HepG2 (cell line): Measurements from ENCODE around the gene NPB. TPM values are rescaled to one million over a fixed set of nuclear protein-coding genes. Genes with fewer than 3 reads are reported as not detected.

Experiments used
- ATAD3A ChIP-seq: sonication (generic); formaldehyde crosslinking; IDR thresholded peaks from 2 replicates; pipeline ENCODE4 v1.4.0; 2020; ENCODE audit warnings: missing genetic modification reagents
- ELF1 ChIP-seq: sonication (generic); formaldehyde crosslinking; IDR thresholded peaks from 2 replicates; pipeline ENCODE4 v1.4.0; 2020; ENCODE audit warnings: missing genetic modification reagents
- ELK4 ChIP-seq: sonication (generic); formaldehyde crosslinking; IDR thresholded peaks from 2 replicates; pipeline ENCODE4 v1.9.0; 2021; ENCODE audit warnings: missing genetic modification reagents, borderline replicate concordance
- FOSL1 ChIP-seq: sonication (generic); formaldehyde crosslinking; IDR thresholded peaks from 2 replicates; pipeline ENCODE4 v1.9.0; 2021; ENCODE audit warnings: missing genetic modification reagents, borderline replicate concordance
- GZF1 ChIP-seq: sonication (generic); formaldehyde crosslinking; IDR thresholded peaks from 2 replicates; pipeline ENCODE4 v1.5.1; 2020; ENCODE audit warnings: mild to moderate bottlenecking, missing genetic modification reagents
- IRF9 ChIP-seq: sonication (generic); formaldehyde crosslinking; IDR thresholded peaks from 2 replicates; pipeline ENCODE4 v1.8.0; 2022; ENCODE audit warnings: missing genetic modification reagents, mild to moderate bottlenecking, borderline replicate concordance
- ISX ChIP-seq: sonication (generic); formaldehyde crosslinking; conservative IDR thresholded peaks from 2 replicates; pipeline ENCODE4 v1.5.0; 2020; ENCODE audit warnings: missing genetic modification reagents
- MXD3 ChIP-seq: IDR thresholded peaks from 2 replicates; pipeline ENCODE4 v1.6.1; 2016; ENCODE audit warnings: mild to moderate bottlenecking, missing biosample characterization, missing genetic modification reagents
- NAIF1 ChIP-seq: sonication (generic); formaldehyde crosslinking; IDR thresholded peaks from 2 replicates; pipeline ENCODE4 v1.5.0; 2020; ENCODE audit warnings: mild to moderate bottlenecking, missing genetic modification reagents, borderline replicate concordance
- NFATC3 ChIP-seq: sonication (generic); formaldehyde crosslinking; IDR thresholded peaks from 2 replicates; pipeline ENCODE4 v1.5.1; 2020; ENCODE audit warnings: mild to moderate bottlenecking, missing genetic modification reagents
- PHF20 ChIP-seq: sonication (generic); formaldehyde crosslinking; IDR thresholded peaks from 2 replicates; pipeline ENCODE4 v1.5.0; 2020; ENCODE audit warnings: mild to moderate bottlenecking, missing genetic modification reagents
- RXRA ChIP-seq: sonication (generic); formaldehyde crosslinking; IDR thresholded peaks from 2 replicates; pipeline ENCODE4 v1.5.1; 2020; ENCODE audit warnings: missing genetic modification reagents
- THAP7 ChIP-seq: sonication (generic); formaldehyde crosslinking; IDR thresholded peaks from 2 replicates; pipeline ENCODE4 v1.8.1; 2023; ENCODE audit warnings: mild to moderate bottlenecking, missing genetic modification reagents
- ZBTB2 ChIP-seq: sonication (generic); formaldehyde crosslinking; IDR thresholded peaks from 2 replicates; pipeline ENCODE4 v1.8.0; 2022; ENCODE audit warnings: low read depth, missing genetic modification reagents
- ZFAT ChIP-seq: sonication (generic); formaldehyde crosslinking; conservative IDR thresholded peaks from 2 replicates; pipeline ENCODE4 v1.8.1; 2023; ENCODE audit warnings: missing genetic modification reagents, inconsistent platforms
- ZGPAT ChIP-seq: IDR thresholded peaks from 2 replicates; pipeline ENCODE4 v1.6.1; 2016; ENCODE audit warnings: mild to moderate bottlenecking
- ZMYM2 ChIP-seq: sonication (generic); formaldehyde crosslinking; IDR thresholded peaks from 2 replicates; pipeline ENCODE4 v1.8.0; 2022; ENCODE audit warnings: mild to moderate bottlenecking, missing genetic modification reagents
- ZNF101 ChIP-seq: sonication (generic); formaldehyde crosslinking; IDR thresholded peaks from 2 replicates; pipeline ENCODE4 v1.4.0; 2020; ENCODE audit warnings: mild to moderate bottlenecking, low read depth, missing genetic modification reagents, borderline replicate concordance
- ZNF296 ChIP-seq: sonication (generic); formaldehyde crosslinking; conservative IDR thresholded peaks from 2 replicates; pipeline ENCODE4 v1.5.0; 2020; ENCODE audit warnings: mild to moderate bottlenecking, missing genetic modification reagents
- ZNF615 ChIP-seq: sonication (generic); formaldehyde crosslinking; IDR thresholded peaks from 2 replicates; pipeline ENCODE4 v1.5.0; 2020; ENCODE audit warnings: mild to moderate bottlenecking, missing genetic modification reagents, borderline replicate concordance
- polyA plus RNA-seq, 8 experiments: library from polyadenylated mRNA; depleted of rRNA in 3 of 8; stranded (reverse) in 7 of 8; unstranded in 1 of 8; fragments of >200 nt; fragmentation: Illumina TruSeq in 4 of 8; extraction: Trizol in 4 of 8; gene quantifications; 2 replicates each; pipeline versions ENCODE4 v1.2.1 to v1.2.3, GENCODE V29; 2011 to 2016; ENCODE audit warnings: low read depth in 4 of 8, missing spikeins in 1 of 8, mixed read lengths in 1 of 8; ENCODE audit not compliant: insufficient read depth in 1 of 8
- total RNA-seq, 5 experiments: library from RNA; depleted of rRNA; stranded (reverse); fragments of >200 nt; fragmentation: Illumina TruSeq; extraction: Trizol; gene quantifications; 2 replicates each; pipeline ENCODE4 v1.2.3, GENCODE V29; 2016; ENCODE audit warnings: low read depth in 1 of 5
- TF ChIP-seq, protein P1 (sequence below): IDR thresholded peaks from 2 replicates; pipeline ENCODE4 v1.6.1; 2016; ENCODE audit warnings: low read depth

Gene NPB
- total and polyA plus RNA-seq, 2 of the 13 experiments (the other 11 are each of a cell fraction or from before 2014, with no cell fraction given): 0.11 to 0.93 TPM

DNA sequence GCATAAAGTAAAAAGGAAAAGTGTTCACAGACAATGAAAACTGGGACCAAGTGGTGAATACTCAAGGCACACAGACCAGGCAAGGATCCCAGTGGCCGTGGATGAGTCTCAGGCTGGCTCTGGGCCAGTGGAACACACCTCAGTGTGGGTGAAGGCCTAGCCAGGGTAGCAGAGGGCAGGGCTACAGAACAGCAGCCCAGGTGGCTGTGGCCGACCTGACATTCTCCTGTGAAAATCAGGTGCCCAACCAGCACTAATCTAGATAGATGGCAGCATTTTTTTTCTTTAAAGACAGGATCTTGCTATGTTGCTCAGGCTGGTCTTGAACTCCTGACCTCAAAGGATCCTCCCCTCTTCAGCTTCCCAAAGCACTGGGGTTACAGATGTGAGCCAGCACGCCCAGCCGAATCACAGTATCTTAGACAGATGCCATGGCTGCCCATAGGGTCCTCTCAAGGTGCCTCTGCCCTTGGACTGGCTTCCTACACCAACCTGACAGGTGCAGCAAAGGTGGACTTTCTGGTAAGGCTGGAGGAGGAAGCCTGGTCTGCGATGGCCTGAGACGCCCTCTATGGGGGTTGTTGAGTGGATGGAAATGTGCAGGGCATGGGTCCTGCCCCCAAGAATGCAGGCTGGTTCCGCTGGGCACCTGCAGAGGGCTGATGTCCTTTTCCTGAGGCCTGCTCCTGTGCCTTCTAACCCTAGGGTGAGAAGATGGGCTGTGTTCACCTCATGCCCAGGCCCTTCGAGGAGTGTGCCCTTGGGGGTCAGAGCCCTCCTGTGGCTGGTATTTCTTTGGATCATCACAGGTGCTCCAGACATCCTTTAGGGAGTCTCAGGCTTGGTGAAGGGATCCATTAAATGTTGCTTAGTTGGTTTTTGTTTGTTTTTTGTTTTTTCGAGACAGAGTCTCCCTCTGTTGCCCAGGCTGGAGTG, 37.9 kb upstream of the NPB start (continued):
- TF ChIP-seq NFATC3 (CRISPR knock-in tag) (no peak), ZFAT (CRISPR knock-in tag) (no peak), IRF9 (CRISPR knock-in tag) (peak; percentile 46; the same call in 1 of the 2 replicates), ZMYM2 (CRISPR knock-in tag) (no peak), PHF20 (no peak), ZNF296 (no peak), THAP7 (CRISPR knock-in tag) (no peak), ELF1 (CRISPR knock-in tag) (no peak), FOSL1 (CRISPR knock-in tag) (no peak), RXRA (CRISPR knock-in tag) (peak; percentile 71; the same call in 1 of the 2 replicates), NAIF1 (CRISPR knock-in tag) (no peak), ZNF101 (no peak), GZF1 (CRISPR knock-in tag) (no peak), ISX (CRISPR knock-in tag) (no peak), MXD3 (CRISPR knock-in tag) (no peak), ZNF615 (CRISPR knock-in tag) (no peak), ZBTB2 (CRISPR knock-in tag) (no peak), ATAD3A (no peak), ZGPAT (CRISPR knock-in tag) (no peak), ELK4 (CRISPR knock-in tag) (no peak)
- TF ChIP-seq, protein P1, sequence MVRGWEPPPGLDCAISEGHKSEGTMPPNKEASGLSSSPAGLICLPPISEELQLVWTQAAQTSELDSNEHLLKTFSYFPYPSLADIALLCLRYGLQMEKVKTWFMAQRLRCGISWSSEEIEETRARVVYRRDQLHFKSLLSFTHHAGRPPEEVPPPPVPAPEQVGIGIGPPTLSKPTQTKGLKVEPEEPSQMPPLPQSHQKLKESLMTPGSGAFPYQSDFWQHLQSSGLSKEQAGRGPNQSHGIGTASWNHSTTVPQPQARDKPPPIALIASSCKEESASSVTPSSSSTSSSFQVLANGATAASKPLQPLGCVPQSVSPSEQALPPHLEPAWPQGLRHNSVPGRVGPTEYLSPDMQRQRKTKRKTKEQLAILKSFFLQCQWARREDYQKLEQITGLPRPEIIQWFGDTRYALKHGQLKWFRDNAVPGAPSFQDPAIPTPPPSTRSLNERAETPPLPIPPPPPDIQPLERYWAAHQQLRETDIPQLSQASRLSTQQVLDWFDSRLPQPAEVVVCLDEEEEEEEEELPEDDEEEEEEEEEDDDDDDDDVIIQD (CRISPR knock-in tag): no peak
